ENCODE data around the gene XYLT1.

GRCh38 chr16:17212606-17213005, 258.2 kb downstream of the XYLT1 start:
- TF ChIP-seq CTCF (IDR thresholded peaks at IDR 0.05), result no peak
- TF ChIP-seq POLR2A (IDR thresholded peaks at IDR 0.05), result no peak
